OCI-LY7 (cell line): ENCODE data around the gene SLC6A4. TPM values are rescaled to one million over a fixed set of nuclear protein-coding genes. Genes with fewer than 3 reads are reported as not detected.

Experiments
- BruUV-seq: library from RNA; stranded (reverse); fragments of 400-500 nt; replicated peaks from 2 replicates; lab custom pipeline; 2021; lab: Mats Ljungman, UMichigan
- CTCF ChIA-PET: fragments of 300-600 bp; sonication (Branson Sonifier 250); formaldehyde crosslinking; loops from one replicate; lab custom pipeline; 2022; ENCODE audit warnings: antibody characterized with exemption; ENCODE audit not compliant: unreplicated experiment; lab: Charles Lee
- POLR2A ChIA-PET: fragments of 300-600 bp; sonication (Branson Sonifier 250); formaldehyde crosslinking; loops from one replicate; lab custom pipeline; 2022; ENCODE audit warnings: antibody characterized with exemption; lab: Charles Lee
- DNase-seq: peaks from one replicate; pipeline ENCODE4 v3.0.0-alpha.2; 2015; ENCODE audit warnings: low spot score
- H2AFZ ChIP-seq: fragments of 200-600 bp; sonication (generic), shearing (Covaris generic); 2 replicates; pipeline ENCODE4 v1.6.1; 2014; ENCODE audit warnings: mild to moderate bottlenecking, antibody characterized with exemption, low read length, moderate library complexity
- H3K27ac ChIP-seq: fragments of 200-600 bp; sonication (generic); 2 replicates; pipeline ENCODE4 v1.5.1; 2014; ENCODE audit warnings: mixed run types, low read depth, mild to moderate bottlenecking, moderate library complexity, low read length, inconsistent platforms; ENCODE audit not compliant: poor library complexity, severe bottlenecking
- H3K36me3 ChIP-seq: fragments of 200-600 bp; sonication (generic); 2 replicates; pipeline ENCODE4 v1.6.1; 2014; ENCODE audit warnings: mild to moderate bottlenecking, antibody characterized with exemption, low read length, moderate library complexity, mixed read lengths; ENCODE audit not compliant: insufficient read depth
- H3K4me1 ChIP-seq: fragments of 200-600 bp; sonication (generic); 2 replicates; pipeline ENCODE4 v1.5.1; 2014; ENCODE audit warnings: mild to moderate bottlenecking, low read length; ENCODE audit not compliant: insufficient read depth, poor library complexity, severe bottlenecking
- H3K4me2 ChIP-seq: fragments of 200-600 bp; sonication (generic); 2 replicates; pipeline ENCODE4 v1.6.1; 2014; ENCODE audit warnings: mild to moderate bottlenecking, low read length
- H3K4me3 ChIP-seq: fragments of 200-600 bp; sonication (generic); 2 replicates; pipeline ENCODE4 v1.5.1; 2014; ENCODE audit warnings: mild to moderate bottlenecking, low read depth, low read length; ENCODE audit not compliant: poor library complexity, severe bottlenecking
- H3K79me2 ChIP-seq: fragments of 200-600 bp; sonication (generic); 2 replicates; pipeline ENCODE4 v1.6.1; 2016; ENCODE audit warnings: low read depth, mild to moderate bottlenecking, low read length, moderate library complexity, mixed read lengths; ENCODE audit not compliant: insufficient read depth
- H3K9me2 ChIP-seq: fragments of 200-600 bp; sonication (generic); 2 replicates; pipeline ENCODE4 v1.6.1; 2016; ENCODE audit warnings: mild to moderate bottlenecking, low read length, mixed read lengths; ENCODE audit not compliant: insufficient read depth
- H3K9me3 ChIP-seq: fragments of 200-600 bp; sonication (generic); 2 replicates; pipeline ENCODE4 v1.6.1; 2014; ENCODE audit warnings: mild to moderate bottlenecking, mixed run types, low read length, mixed read lengths
- H4K20me1 ChIP-seq: fragments of 200-600 bp; sonication (generic); 2 replicates; pipeline ENCODE4 v1.6.1; 2014; ENCODE audit warnings: mild to moderate bottlenecking, antibody characterized with exemption, low read length, moderate library complexity, mixed read lengths; ENCODE audit not compliant: insufficient read depth
- EZH2phosphoT487 ChIP-seq: fragments of 200-600 bp; sonication (generic); IDR thresholded peaks from 2 replicates; pipeline ENCODE4 v1.6.1; 2018; ENCODE audit warnings: low read depth, borderline replicate concordance, mild to moderate bottlenecking, mixed run types, antibody characterized with exemption, low read length, moderate library complexity, mixed read lengths
- intact Hi-C: fragments of 100-400 bp; cut with micrococcal nuclease; formaldehyde crosslinking; loops from one replicate; pipeline ENCODE4 v1.10.0; 2022; ENCODE audit not compliant: unreplicated experiment
- total RNA-seq, 2 experiments: library from RNA; depleted of rRNA in 1 of 2; stranded (reverse); fragments of >200 nt in 1 of 2; shearing (Covaris generic) in 1 of 2; gene quantifications; 2 replicates each; pipeline ENCODE4 v1.2.3, GENCODE V29; 2014 to 2022
- TF ChIP-seq, protein P1 (sequence below): fragments of 200-600 bp; sonication (generic); conservative IDR thresholded peaks from 2 replicates; pipeline ENCODE4 v1.5.1; 2014; ENCODE audit warnings: mild to moderate bottlenecking, antibody characterized with exemption, low read length, moderate library complexity, mixed read lengths

Gene SLC6A4
- total RNA-seq, 2 experiments from 2014 or later: 0.09 TPM; not detected in 1

DNA sequence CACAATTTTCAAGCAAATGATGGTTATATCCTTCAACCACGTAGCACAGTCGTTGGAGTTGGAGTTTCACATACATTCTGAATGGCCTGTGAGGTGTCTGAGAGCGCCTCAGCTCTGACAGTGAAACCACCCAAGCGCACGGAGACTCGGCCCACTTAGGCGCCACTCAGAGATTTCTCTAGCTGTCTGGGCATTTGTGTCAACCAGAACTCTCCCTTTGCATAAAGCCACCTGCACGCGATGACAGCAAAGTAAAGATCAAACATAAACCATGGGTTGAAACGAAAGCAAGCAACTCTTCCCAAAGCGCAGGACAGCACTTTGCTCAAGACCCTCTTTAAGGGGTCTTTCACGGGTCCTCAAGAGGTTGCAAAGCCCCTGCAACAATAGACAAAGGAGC is 533 bp downstream of the SLC6A4 start:
- H2AFZ ChIP-seq: no peak overlapping the region
- CTCF ChIA-PET: no interaction called here

DNA sequence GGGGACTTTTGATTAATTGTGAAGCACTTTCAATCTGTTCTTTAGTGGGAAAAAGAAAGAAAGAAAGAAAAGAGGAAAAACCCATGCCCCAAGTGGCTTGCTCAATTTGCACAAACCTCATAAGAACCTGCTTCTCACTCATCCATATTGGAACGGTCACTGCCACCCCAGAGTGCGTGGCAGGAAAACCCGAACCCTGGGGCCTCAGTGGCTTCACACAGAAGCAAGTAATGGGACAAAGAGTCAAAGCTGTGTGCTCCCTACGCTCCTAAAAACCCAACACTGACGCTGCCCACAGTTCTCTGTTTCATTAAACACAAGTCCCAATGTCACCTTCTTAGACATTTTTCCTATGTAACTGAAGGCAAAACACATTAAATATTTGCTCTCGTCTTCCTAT is 1.2 kb downstream of the SLC6A4 start:
- CTCF ChIA-PET: no interaction called here
- H3K4me1 ChIP-seq: no peaks in the 10 kb centered on the region
- no peaks in the 10 kb centered on the region for H4K20me1 ChIP-seq
- TF ChIP-seq, protein P1, sequence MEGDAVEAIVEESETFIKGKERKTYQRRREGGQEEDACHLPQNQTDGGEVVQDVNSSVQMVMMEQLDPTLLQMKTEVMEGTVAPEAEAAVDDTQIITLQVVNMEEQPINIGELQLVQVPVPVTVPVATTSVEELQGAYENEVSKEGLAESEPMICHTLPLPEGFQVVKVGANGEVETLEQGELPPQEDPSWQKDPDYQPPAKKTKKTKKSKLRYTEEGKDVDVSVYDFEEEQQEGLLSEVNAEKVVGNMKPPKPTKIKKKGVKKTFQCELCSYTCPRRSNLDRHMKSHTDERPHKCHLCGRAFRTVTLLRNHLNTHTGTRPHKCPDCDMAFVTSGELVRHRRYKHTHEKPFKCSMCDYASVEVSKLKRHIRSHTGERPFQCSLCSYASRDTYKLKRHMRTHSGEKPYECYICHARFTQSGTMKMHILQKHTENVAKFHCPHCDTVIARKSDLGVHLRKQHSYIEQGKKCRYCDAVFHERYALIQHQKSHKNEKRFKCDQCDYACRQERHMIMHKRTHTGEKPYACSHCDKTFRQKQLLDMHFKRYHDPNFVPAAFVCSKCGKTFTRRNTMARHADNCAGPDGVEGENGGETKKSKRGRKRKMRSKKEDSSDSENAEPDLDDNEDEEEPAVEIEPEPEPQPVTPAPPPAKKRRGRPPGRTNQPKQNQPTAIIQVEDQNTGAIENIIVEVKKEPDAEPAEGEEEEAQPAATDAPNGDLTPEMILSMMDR: no peak
- no peak for TF ChIP-seq EZH2phosphoT487
- BruUV-seq: no TSS peak
- DNase-seq: no peak
- no peaks in the 10 kb centered on the region for H3K9me3 ChIP-seq
- H3K27ac ChIP-seq: no peak overlapping the region
- no peaks in the 10 kb centered on the region for H3K36me3 ChIP-seq
- no peaks in the 10 kb centered on the region for H3K79me2 ChIP-seq
- no peak overlapping the region for H2AFZ ChIP-seq
- POLR2A ChIA-PET: interaction anchor here (1.2 kb wide), 2 partner anchors 10 to 11 kb away, joined by 3 to 4 read pairs; no protein-coding TSS in a partner anchor
- intact Hi-C loops: loop anchor here (10.0 kb wide), 1 partner anchor 129 kb away; no protein-coding TSS in a partner anchor
- H3K4me3 ChIP-seq: no peak overlapping the region
- no peak overlapping the region for H3K4me2 ChIP-seq
- H3K9me2 ChIP-seq: no peaks in the 10 kb centered on the region

More for the DNA sequence above, 533 bp downstream of the SLC6A4 start:
- no peaks in the 10 kb centered on the region for H3K36me3 ChIP-seq
- no TSS peak for BruUV-seq
- no peak overlapping the region for H3K4me3 ChIP-seq
- no peaks in the 10 kb centered on the region for H3K9me2 ChIP-seq
- POLR2A ChIA-PET: interaction anchor here (1.2 kb wide), 1 partner anchor 11 kb away, joined by 3 read pairs; no protein-coding TSS in a partner anchor
- H3K27ac ChIP-seq: no peak overlapping the region
- DNase-seq: no peak
- TF ChIP-seq EZH2phosphoT487: no peak
- TF ChIP-seq, protein P1: no peak
- H3K4me1 ChIP-seq: no peaks in the 10 kb centered on the region
- H3K9me3 ChIP-seq: no peaks in the 10 kb centered on the region
- intact Hi-C loops: loop anchor here (10.0 kb wide), 1 partner anchor 130 kb away; no protein-coding TSS in a partner anchor
- no peaks in the 10 kb centered on the region for H4K20me1 ChIP-seq
- H3K79me2 ChIP-seq: no peaks in the 10 kb centered on the region
- H3K4me2 ChIP-seq: no peak overlapping the region

DNA sequence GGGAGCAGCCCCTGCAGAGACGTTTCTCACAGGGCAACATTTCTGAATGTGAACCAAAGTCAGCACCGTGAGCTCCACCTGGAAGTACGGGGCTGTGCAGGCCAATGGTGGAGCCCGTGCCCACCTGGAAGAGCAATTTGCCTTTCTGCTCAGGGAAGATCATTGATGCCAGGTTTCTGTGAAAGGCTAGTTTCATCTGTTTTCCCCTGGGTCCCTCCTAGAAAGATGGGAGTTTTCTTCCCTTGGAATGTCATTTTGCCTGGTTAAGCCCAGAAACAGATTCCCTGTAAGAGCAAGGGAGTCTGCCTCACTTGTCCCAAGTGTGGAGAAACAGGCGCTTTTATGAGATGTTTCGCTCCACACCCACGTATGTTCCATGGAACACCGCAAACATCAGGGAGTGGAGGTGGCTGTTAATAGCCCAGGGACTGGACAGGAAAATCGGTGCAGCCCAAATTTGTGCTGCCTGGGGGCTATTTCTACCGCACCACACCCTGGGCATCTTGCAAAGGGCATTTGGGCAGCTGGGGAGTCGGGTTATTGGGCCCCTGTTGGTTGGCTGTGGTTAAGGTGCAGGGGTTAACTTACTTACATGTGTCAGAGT is 2.6 kb downstream of the SLC6A4 start:
- ChIA-PET POLR2A (no interaction called here), CTCF (no interaction called here)
- Histone ChIP-seq H2AFZ (no peak overlapping the region), H3K4me1 (no peaks in the 10 kb centered on the region), H4K20me1 (no peaks in the 10 kb centered on the region), H3K4me3 (no peak overlapping the region), H3K9me2 (no peaks in the 10 kb centered on the region), H3K36me3 (no peaks in the 10 kb centered on the region), H3K27ac (no peak overlapping the region), H3K9me3 (no peaks in the 10 kb centered on the region), H3K4me2 (no peak overlapping the region), H3K79me2 (no peaks in the 10 kb centered on the region)
- TF ChIP-seq, protein P1: no peak
- TF ChIP-seq EZH2phosphoT487: no peak
- no TSS peak for BruUV-seq
- no peak for DNase-seq
- intact Hi-C loops: loop anchor here (10.0 kb wide), 1 partner anchor 128 kb away; no protein-coding TSS in a partner anchor
